Measurements from ENCODE around the gene RASL10A.
A peak's percentile ranks its signal among the peaks of the same experiment; 100 is the strongest.

RASL10A gene

DNA sequence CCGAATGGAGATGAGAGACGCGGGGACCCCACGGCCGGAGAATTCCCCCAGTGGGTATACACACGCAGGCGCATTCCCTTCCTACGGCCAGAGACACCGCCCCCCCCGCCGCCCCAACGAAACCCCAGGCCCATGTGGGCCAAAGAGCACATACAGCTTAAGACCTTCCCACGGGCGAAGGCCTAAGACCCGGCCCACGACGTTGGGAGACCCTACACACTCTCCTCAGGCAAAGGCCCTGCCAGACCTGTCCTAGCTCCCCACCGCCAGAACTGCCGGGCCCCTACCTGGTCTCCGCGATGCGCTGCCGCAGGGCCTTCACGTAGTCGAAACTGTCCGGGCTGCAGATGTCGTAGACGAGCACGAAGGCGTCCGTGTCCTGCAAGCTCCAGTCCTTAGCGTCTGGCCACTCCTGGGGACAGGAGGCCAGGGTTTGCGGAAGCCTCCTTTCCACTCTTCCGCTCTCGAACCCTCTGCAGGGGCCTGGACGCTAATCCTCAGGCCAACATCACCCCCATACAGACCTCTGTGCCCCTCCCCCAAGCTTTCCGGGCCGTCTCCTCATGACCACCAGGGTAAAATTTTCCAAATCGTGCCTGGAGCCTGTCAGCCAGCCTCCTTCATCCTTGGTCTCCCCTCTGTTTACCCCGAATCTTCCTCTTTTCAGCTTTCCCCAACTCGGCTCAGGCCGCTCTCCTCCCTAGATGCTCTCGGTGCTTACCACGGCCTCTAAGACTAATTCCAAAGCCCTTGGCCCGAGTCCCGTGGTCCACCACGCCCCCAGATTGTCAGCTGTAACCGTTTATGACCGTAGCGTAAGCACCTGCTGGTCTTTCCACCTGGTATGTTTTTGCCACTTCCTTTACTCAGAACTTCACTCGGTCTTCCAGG lies 1.7 kb downstream of the RASL10A start:
- Histone ChIP-seq H3K4me1 (peaks cover 21 to 53% (median 41%) of the 10 kb centered on the region in 10 experiments), H3K9ac (no peak overlapping the region), H3K4me3 (no peak overlapping the region), H3K9me3 (replicated peaks in 1 of 11) (peaks cover 0 to 5% (median 0%) of the 10 kb centered on the region in 11 experiments; a peak in 1 of 22 replicates), H3K4me2 (no peak overlapping the region), H3K27me3 (peaks cover 47 to 70% (median 65%) of the 10 kb centered on the region in 11 experiments), H3K36me3 (peaks cover 0 to 4% (median 0%) of the 10 kb centered on the region in 11 experiments; a peak in 1 of 22 replicates), H4K20me1 (peaks cover 7 to 72% (median 34%) of the 10 kb centered on the region in 11 experiments; a peak in 16 of 22 replicates), H3K27ac (no peak overlapping the region)
- no peak for TF ChIP-seq Cebpa-rat (IDR thresholded peaks at IDR 0.05)

DNA sequence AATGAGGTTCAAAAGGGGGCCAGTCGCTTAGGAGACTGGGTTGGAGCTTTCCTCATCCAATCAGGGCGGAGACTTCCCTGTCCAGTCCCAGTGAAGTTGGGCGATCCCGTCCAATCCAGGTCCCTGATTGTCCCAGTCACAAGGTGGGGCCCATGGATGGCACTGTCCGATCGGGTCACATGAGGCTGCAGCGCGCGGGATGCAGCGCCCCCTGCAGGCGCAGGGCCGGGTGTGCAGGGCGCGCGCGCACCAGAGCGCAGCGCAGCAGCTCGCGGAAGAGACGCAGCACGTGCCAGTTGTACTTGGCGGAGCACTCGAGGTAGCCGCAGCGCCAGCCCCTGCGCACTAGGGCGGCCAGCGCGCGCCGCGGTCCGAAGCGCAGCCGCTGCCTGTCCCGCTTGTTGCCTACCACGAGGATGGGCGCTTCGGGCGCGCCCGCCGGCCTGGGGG lies 2.3 kb downstream of the RASL10A start:
- peaks cover 27 to 60% (median 48%) of the 10 kb centered on the region in 10 experiments for H3K4me1 ChIP-seq
- H3K27me3 ChIP-seq: peaks cover 47 to 77% (median 71%) of the 10 kb centered on the region in 11 experiments
- peaks cover 0 to 4% (median 0%) of the 10 kb centered on the region in 11 experiments; a peak in 1 of 22 replicates for H3K36me3 ChIP-seq
- peaks cover 0 to 5% (median 0%) of the 10 kb centered on the region in 11 experiments; a peak in 1 of 22 replicates for H3K9me3 ChIP-seq (replicated peaks in 1 of 11)
- no peak overlapping the region for H3K4me2 ChIP-seq
- H4K20me1 ChIP-seq: peaks cover 7 to 71% (median 35%) of the 10 kb centered on the region in 11 experiments; a peak in 17 of 22 replicates
- H3K9ac ChIP-seq: no peak overlapping the region
- no peak overlapping the region for H3K27ac ChIP-seq
- TF ChIP-seq Cebpa-rat (IDR thresholded peaks at IDR 0.05): no peak
- no peak overlapping the region for H3K4me3 ChIP-seq

DNA sequence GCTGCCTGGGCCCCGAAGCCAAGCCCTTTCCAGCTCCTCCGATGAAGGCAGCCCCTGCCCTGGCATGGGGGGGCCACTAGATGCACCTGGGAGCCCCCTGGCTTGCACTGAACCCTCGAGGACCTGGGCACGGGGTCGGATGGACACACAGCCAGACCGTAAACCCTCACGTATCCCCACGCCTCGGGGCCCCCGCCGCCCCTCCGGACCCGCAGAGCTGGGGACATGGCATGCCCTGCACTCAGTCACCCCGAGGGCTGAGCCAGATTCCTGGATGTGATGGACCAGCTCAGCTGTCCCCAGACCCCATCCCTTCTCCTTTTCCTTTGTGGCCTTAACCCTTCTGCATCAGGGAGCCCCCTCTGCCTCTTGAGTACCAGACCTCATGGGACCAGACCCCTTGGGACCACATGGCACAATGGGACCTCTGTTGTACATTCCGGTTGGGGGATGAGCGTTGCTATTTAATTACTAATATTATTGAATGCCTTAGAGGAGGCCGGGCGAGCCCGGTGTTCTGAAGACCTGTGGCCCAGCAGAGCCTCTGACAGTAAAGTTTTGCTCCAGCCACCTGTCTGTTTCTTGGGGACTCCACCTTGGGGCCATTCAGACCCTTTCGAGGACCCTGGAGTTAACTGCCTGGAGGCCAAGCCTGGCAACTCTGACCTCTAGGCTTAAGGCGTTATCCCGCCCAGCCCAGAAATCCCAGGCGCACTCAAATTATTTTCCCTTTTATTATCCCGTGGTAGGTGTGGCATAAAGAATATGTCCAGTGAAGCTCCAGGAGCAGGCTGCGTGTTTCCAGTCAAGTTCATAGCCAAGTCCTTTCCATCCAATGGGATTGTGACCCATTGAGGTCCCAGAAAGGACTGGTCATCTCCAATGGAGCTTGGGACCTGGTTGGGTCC lies 3.0 kb downstream of the RASL10A start:
- Histone ChIP-seq H3K9ac (no peak overlapping the region), H3K27me3 (peaks cover 47 to 83% (median 77%) of the 10 kb centered on the region in 11 experiments), H3K9me3 (replicated peaks in 1 of 11) (peaks cover 0 to 5% (median 0%) of the 10 kb centered on the region in 11 experiments; a peak in 1 of 22 replicates), H3K4me2 (peak overlapping the region in 5 of 11 experiments; percentile 73 to 99 (median 81); a peak in 7 of 22 replicates), H3K36me3 (peaks cover 0 to 4% (median 0%) of the 10 kb centered on the region in 11 experiments; a peak in 1 of 22 replicates), H3K4me3 (no peak overlapping the region), H3K4me1 (peaks cover 30 to 67% (median 52%) of the 10 kb centered on the region in 10 experiments), H4K20me1 (peaks cover 7 to 77% (median 35%) of the 10 kb centered on the region in 11 experiments; a peak in 17 of 22 replicates), H3K27ac (peak overlapping the region in 2 of 11 experiments; percentile 57 to 79; a peak in 2 of 22 replicates)
- TF ChIP-seq Cebpa-rat (IDR thresholded peaks at IDR 0.05): no peak

DNA sequence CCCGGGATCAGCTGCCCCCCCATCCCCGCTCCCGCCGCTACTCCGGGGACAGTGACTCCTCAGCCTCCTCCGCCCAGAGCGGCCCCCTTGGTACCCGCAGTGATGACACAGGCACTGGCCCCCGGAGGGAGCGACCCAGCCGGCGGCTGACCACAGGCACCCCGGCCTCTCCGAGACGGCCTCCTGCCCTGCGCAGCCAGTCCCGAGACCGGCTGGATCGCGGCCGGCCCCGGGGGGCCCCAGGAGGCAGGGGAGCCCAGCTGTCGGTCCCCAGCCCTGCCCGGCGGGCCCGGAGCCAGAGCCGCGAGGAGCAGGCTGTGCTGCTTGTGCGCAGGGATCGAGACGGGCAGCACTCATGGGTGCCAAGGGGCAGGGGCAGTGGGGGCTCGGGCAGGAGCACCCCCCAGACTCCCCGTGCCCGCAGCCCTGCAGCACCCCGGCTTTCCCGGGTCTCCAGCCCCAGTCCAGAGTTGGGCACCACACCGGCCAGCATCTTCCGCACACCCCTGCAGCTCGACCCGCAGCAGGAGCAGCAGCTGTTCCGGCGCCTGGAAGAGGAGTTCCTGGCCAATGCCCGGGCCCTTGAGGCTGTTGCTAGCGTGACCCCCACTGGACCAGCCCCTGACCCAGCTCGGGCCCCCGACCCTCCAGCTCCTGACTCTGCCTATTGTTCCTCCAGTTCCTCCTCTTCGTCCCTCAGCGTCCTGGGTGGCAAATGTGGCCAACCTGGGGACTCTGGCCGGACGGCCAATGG lies 3.9 kb downstream of the RASL10A start:
- Histone ChIP-seq H3K27ac (peak overlapping the region in 4 of 11 experiments; percentile 35 to 79 (median 48); a peak in 7 of 22 replicates), H3K27me3 (peaks cover 39 to 84% (median 77%) of the 10 kb centered on the region in 11 experiments), H4K20me1 (peaks cover 7 to 78% (median 35%) of the 10 kb centered on the region in 11 experiments; a peak in 17 of 22 replicates), H3K4me1 (peaks cover 31 to 71% (median 56%) of the 10 kb centered on the region in 10 experiments), H3K4me3 (no peak overlapping the region), H3K36me3 (no peaks in the 10 kb centered on the region), H3K9ac (peak overlapping the region in 4 of 11 experiments; percentile 5 to 52 (median 19); a peak in 4 of 22 replicates), H3K9me3 (replicated peaks in 1 of 11) (no peaks in the 10 kb centered on the region; a peak in 1 of 22 replicates), H3K4me2 (peak overlapping the region in 10 of 11 experiments; percentile 32 to 99 (median 70); a peak in 21 of 22 replicates)
- no peak for TF ChIP-seq Cebpa-rat (IDR thresholded peaks at IDR 0.05)

DNA sequence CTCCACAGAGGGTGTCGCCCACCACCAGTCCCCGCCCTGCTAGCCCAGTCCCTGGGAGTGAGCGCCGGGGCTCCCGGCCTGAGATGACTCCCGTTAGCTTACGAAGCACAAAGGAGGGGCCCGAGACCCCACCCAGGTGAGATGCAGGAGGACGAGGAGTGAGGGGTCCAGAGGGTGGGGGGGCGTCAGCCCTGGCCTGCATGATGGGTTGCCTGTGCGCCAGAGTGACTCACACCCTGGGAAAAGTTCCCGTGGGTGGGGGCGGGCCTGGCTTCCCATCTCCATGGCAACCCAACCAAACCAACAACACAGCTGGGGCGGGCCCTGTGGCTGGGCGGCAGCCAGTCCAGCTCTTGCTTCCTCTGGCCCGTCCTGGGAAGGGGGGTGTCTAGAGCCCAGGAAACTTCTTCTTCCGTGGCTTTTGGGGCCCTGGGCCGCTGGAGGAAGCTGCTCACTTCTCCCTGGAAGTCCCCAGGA lies 4.6 kb downstream of the RASL10A start:
- peaks cover 39 to 74% (median 63%) of the 10 kb centered on the region in 10 experiments for H3K4me1 ChIP-seq
- H3K36me3 ChIP-seq: no peaks in the 10 kb centered on the region
- peaks cover 7 to 78% (median 35%) of the 10 kb centered on the region in 11 experiments; a peak in 17 of 22 replicates for H4K20me1 ChIP-seq
- H3K9ac ChIP-seq: peak overlapping the region in 2 of 11 experiments; percentile 19 to 52; a peak in 2 of 22 replicates
- no peak overlapping the region for H3K4me3 ChIP-seq
- H3K4me2 ChIP-seq: peak overlapping the region; percentile 32 to 99 (median 68)
- H3K9me3 ChIP-seq (replicated peaks in 1 of 11): no peaks in the 10 kb centered on the region; a peak in 1 of 22 replicates
- H3K27me3 ChIP-seq: peaks cover 32 to 84% (median 77%) of the 10 kb centered on the region in 11 experiments
- H3K27ac ChIP-seq: peak overlapping the region in 3 of 11 experiments; percentile 35 to 79 (median 41); a peak in 6 of 22 replicates
- TF ChIP-seq Cebpa-rat (IDR thresholded peaks at IDR 0.05): no peak

DNA sequence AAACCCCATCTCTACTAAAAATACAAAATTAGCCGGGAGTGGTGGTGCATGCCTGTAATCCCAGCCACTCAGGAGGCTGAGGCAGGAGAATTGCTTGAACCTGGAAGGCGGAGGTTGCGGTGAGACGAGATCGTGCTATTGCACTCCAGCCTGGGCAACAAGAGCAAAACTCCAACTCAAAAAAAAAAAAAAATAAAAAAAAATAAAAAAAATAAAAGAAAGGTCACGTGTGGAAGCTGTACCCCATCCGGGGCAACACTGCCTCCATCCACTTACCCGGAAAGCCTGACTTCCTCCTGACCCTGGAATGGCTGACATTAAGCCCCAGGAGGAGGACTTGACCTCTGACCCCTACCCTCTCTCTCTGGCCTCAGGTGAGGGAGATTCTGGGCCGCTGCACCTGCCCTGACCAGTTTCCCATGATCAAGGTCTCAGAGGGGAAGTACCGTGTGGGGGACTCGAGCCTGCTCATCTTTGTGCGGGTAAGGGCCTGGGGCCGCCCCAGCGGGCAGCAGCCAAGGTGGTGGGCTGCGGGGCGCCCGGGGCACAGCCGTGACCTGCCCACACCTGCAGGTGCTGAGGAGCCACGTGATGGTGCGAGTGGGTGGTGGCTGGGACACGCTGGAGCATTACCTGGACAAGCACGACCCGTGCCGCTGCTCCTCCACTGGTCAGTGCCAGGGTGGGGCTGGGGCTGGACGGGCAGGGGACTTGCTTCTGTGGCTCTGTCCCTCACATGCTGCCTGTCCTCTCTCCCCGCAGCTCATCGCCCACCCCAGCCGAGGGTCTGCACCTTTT lies 5.2 kb downstream of the RASL10A start:
- Histone ChIP-seq H3K9ac (peak overlapping the region in 1 of 11 experiments; percentile 52; a peak in 1 of 22 replicates), H3K4me1 (peaks cover 45 to 81% (median 69%) of the 10 kb centered on the region in 10 experiments), H3K4me3 (no peak overlapping the region), H3K27me3 (peaks cover 28 to 84% (median 77%) of the 10 kb centered on the region in 11 experiments), H3K9me3 (replicated peaks in 1 of 11) (no peaks in the 10 kb centered on the region; a peak in 1 of 22 replicates), H3K4me2 (peak overlapping the region; percentile 32 to 99 (median 78)), H3K27ac (peak overlapping the region in 2 of 11 experiments; percentile 41 to 79; a peak in 6 of 22 replicates), H4K20me1 (peaks cover 7 to 75% (median 33%) of the 10 kb centered on the region in 11 experiments; a peak in 17 of 22 replicates), H3K36me3 (no peaks in the 10 kb centered on the region)
- TF ChIP-seq Cebpa-rat (IDR thresholded peaks at IDR 0.05): no peak

Measured in BLaER1 treated with 17β-estradiol and CSF1 and Interleukin-3, amounts not matched to agents 10 nM and 100 nM (cell line).